ENCODE measurements around the gene RAB5A.

The RAB5A gene

DNA sequence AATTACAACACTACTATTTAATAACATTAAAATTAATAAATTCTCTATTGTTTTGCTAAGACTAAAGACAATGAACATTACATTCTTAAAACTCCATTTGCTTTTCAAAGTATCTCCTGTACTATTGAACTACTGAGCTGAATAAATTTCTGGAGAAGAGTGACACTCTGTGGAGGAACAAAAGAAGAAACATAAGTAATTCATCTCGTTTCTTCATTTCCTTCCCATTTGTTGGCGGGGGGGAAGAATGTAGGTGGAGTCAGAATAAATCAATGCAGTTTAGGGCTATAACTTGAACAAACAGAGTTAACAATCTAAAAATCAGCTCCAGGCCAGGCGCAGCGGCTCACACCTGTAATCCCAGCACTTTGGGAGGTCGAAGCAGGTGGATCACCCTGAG, 45.6 kb upstream of the RAB5A start:
- no peak overlapping the region for H3K4me2 ChIP-seq (ENCODE audit: low read length)
- no peak overlapping the region for H3K27ac ChIP-seq (ENCODE audit: low read depth, low read length, poor library complexity, severe bottlenecking)
- no peaks in the 10 kb centered on the region for H3K4me1 ChIP-seq (ENCODE audit: insufficient read depth, low read length, severe bottlenecking)
- no peak overlapping the region for H3K9ac ChIP-seq (ENCODE audit: low read length)
- no peak overlapping the region for H3K4me3 ChIP-seq (ENCODE audit: low read depth, low read length, poor library complexity, severe bottlenecking)
- no peaks in the 10 kb centered on the region for H3K27me3 ChIP-seq (ENCODE audit: insufficient read depth, low read length)
- no peaks in the 10 kb centered on the region for H3K9me2 ChIP-seq (ENCODE audit: low read depth, low read length)
- H4K20me1 ChIP-seq (ENCODE audit: insufficient read depth, low read length) = no peaks in the 10 kb centered on the region
- no peaks in the 10 kb centered on the region for H3F3A ChIP-seq (ENCODE audit: insufficient read depth, low read length)
- no peak overlapping the region for H2AFZ ChIP-seq (ENCODE audit: low read length)
- no peaks in the 10 kb centered on the region for H3K9me3 ChIP-seq (ENCODE audit: low read length)
- TF ChIP-seq, protein P1, sequence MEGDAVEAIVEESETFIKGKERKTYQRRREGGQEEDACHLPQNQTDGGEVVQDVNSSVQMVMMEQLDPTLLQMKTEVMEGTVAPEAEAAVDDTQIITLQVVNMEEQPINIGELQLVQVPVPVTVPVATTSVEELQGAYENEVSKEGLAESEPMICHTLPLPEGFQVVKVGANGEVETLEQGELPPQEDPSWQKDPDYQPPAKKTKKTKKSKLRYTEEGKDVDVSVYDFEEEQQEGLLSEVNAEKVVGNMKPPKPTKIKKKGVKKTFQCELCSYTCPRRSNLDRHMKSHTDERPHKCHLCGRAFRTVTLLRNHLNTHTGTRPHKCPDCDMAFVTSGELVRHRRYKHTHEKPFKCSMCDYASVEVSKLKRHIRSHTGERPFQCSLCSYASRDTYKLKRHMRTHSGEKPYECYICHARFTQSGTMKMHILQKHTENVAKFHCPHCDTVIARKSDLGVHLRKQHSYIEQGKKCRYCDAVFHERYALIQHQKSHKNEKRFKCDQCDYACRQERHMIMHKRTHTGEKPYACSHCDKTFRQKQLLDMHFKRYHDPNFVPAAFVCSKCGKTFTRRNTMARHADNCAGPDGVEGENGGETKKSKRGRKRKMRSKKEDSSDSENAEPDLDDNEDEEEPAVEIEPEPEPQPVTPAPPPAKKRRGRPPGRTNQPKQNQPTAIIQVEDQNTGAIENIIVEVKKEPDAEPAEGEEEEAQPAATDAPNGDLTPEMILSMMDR (IDR thresholded peaks at IDR 0.05; ENCODE audit: low read length) = no peak
- TF ChIP-seq EZH2 (IDR thresholded peaks at IDR 0.05; ENCODE audit: borderline replicate concordance, low read length) = no peak
- no peaks in the 10 kb centered on the region for H3K36me3 ChIP-seq (ENCODE audit: insufficient read depth, low read length)
- no peaks in the 10 kb centered on the region for H3K79me2 ChIP-seq (ENCODE audit: insufficient read depth, low read length)

DNA sequence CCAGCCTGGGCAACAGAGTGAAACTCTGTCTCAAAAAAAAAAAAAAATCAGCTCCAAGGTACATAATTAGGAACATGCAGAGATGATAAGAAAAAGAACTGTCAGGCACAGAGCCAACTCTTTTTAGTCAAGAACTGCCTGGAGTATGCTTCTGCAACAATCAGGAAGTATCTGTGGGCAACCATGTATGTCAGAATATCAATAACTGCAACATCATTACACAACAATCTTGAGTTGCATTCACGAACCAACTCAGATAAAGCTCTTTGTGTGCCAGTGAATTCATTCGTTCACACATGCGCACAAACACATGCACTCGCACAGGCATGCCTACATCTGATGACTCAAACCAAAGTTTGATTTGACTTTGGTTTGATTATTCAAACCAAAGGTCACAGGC, 45.0 kb upstream of the RAB5A start:
- no peak overlapping the region for H2AFZ ChIP-seq (ENCODE audit: low read length)
- TF ChIP-seq, protein P1 (IDR thresholded peaks at IDR 0.05; ENCODE audit: low read length) = no peak
- no peak for TF ChIP-seq EZH2 (IDR thresholded peaks at IDR 0.05; ENCODE audit: borderline replicate concordance, low read length)
- no peaks in the 10 kb centered on the region for H3K9me2 ChIP-seq (ENCODE audit: low read depth, low read length)
- H3K36me3 ChIP-seq (ENCODE audit: insufficient read depth, low read length) = no peaks in the 10 kb centered on the region
- H3K4me2 ChIP-seq (ENCODE audit: low read length) = no peak overlapping the region
- no peaks in the 10 kb centered on the region for H3K9me3 ChIP-seq (ENCODE audit: low read length)
- H3K4me1 ChIP-seq (ENCODE audit: insufficient read depth, low read length, severe bottlenecking) = no peaks in the 10 kb centered on the region
- no peaks in the 10 kb centered on the region for H4K20me1 ChIP-seq (ENCODE audit: insufficient read depth, low read length)
- H3K27ac ChIP-seq (ENCODE audit: low read depth, low read length, poor library complexity, severe bottlenecking) = no peak overlapping the region
- H3K4me3 ChIP-seq (ENCODE audit: low read depth, low read length, poor library complexity, severe bottlenecking) = no peak overlapping the region
- H3K27me3 ChIP-seq (ENCODE audit: insufficient read depth, low read length) = no peaks in the 10 kb centered on the region
- no peaks in the 10 kb centered on the region for H3K79me2 ChIP-seq (ENCODE audit: insufficient read depth, low read length)
- H3F3A ChIP-seq (ENCODE audit: insufficient read depth, low read length) = no peaks in the 10 kb centered on the region
- no peak overlapping the region for H3K9ac ChIP-seq (ENCODE audit: low read length)

- Histone ChIP-seq H3F3A (ENCODE audit: insufficient read depth, low read length) (no peaks in the 10 kb centered on the region), H3K9me3 (ENCODE audit: low read length) (no peaks in the 10 kb centered on the region), H3K27ac (ENCODE audit: low read depth, low read length, poor library complexity, severe bottlenecking) (no peak overlapping the region), H3K27me3 (ENCODE audit: insufficient read depth, low read length) (no peaks in the 10 kb centered on the region), H3K36me3 (ENCODE audit: insufficient read depth, low read length) (no peaks in the 10 kb centered on the region), H2AFZ (ENCODE audit: low read length) (no peak overlapping the region), H3K9ac (ENCODE audit: low read length) (no peak overlapping the region), H4K20me1 (ENCODE audit: insufficient read depth, low read length) (no peaks in the 10 kb centered on the region), H3K4me2 (ENCODE audit: low read length) (no peak overlapping the region), H3K9me2 (ENCODE audit: low read depth, low read length) (no peaks in the 10 kb centered on the region), H3K4me1 (ENCODE audit: insufficient read depth, low read length, severe bottlenecking) (no peaks in the 10 kb centered on the region), H3K79me2 (ENCODE audit: insufficient read depth, low read length) (no peaks in the 10 kb centered on the region), H3K4me3 (ENCODE audit: low read depth, low read length, poor library complexity, severe bottlenecking) (no peak overlapping the region)
- TF ChIP-seq EZH2 (IDR thresholded peaks at IDR 0.05; ENCODE audit: borderline replicate concordance, low read length) = no peak
- TF ChIP-seq, protein P1 (IDR thresholded peaks at IDR 0.05; ENCODE audit: low read length) = no peak
Observed at GRCh38 chr3:19903649-19904048, 43.2 kb upstream of the RAB5A start.

Measured in OCI-LY1 (cell line).